ENCODE results near the gene ROR1.

- TF ChIP-seq SPI1 (IDR thresholded peaks at IDR 0.05; ENCODE audit: borderline replicate concordance, insufficient read depth, low read depth, low read length) (no peak), EGR1 (IDR thresholded peaks at IDR 0.05; ENCODE audit: borderline replicate concordance in 1 of 2, low read depth in 2 of 2, low read length in 2 of 2) (no peak), YY1 (IDR thresholded peaks at IDR 0.05; ENCODE audit: low read depth, low read length) (no peak), SRF (IDR thresholded peaks at IDR 0.05; ENCODE audit: low read depth in 2 of 2, low read length in 2 of 2) (no peak), HCFC1 (IDR thresholded peaks at IDR 0.05; ENCODE audit: low read length) (no peak), HDAC6 (IDR thresholded peaks at IDR 0.05; ENCODE audit: unreplicated experiment) (no peak), EZH2 (IDR thresholded peaks at IDR 0.05; ENCODE audit: borderline replicate concordance, control insufficient read depth, low read depth, low read length) (no peak), NFYB (IDR thresholded peaks at IDR 0.05; ENCODE audit: insufficient read depth, low read depth, low read length) (no peak), SIN3A (IDR thresholded peaks at IDR 0.05; ENCODE audit: low read depth, low read length) (no peak), POLR2AphosphoS5 (IDR thresholded peaks at IDR 0.05; ENCODE audit: low read length) (no peak), CTCF (IDR thresholded peaks at IDR 0.05 in 2 of 3, conservative IDR thresholded peaks at IDR 0.05 in 1 of 3; ENCODE audit: control insufficient read depth in 2 of 3, extremely low read depth in 1 of 3, insufficient read depth in 1 of 3, low read depth in 3 of 3, low read length in 3 of 3) (no peak)
Observed at GRCh38 chr1:63875636-63876035, 101.8 kb downstream of the ROR1 start.
